ENCODE measurements around the gene CACNA1C.

GRCh38 chr12:2108166-2108565 lies 55.4 kb downstream of the CACNA1C start:
- TF ChIP-seq GATA3 (IDR thresholded peaks at IDR 0.05; ENCODE audit: low read depth, low read length) (no peak), GATA2 (IDR thresholded peaks at IDR 0.05; ENCODE audit: low read depth, low read length) (no peak)
